CD4-positive, alpha-beta T cell treated with Interleukin-17A for 1 hour (primary cell): ENCODE measurements around the gene EVI5L.
"Not testable (repeated sequence)": the region's sequence is repeated elsewhere in the genome, so short reads cannot be mapped to it uniquely, and the experiment has no call there.

Experiments used
- DNase-seq: peaks from one replicate; pipeline ENCODE4 v3.0.0-alpha.2; 2020

The EVI5L gene

DNA sequence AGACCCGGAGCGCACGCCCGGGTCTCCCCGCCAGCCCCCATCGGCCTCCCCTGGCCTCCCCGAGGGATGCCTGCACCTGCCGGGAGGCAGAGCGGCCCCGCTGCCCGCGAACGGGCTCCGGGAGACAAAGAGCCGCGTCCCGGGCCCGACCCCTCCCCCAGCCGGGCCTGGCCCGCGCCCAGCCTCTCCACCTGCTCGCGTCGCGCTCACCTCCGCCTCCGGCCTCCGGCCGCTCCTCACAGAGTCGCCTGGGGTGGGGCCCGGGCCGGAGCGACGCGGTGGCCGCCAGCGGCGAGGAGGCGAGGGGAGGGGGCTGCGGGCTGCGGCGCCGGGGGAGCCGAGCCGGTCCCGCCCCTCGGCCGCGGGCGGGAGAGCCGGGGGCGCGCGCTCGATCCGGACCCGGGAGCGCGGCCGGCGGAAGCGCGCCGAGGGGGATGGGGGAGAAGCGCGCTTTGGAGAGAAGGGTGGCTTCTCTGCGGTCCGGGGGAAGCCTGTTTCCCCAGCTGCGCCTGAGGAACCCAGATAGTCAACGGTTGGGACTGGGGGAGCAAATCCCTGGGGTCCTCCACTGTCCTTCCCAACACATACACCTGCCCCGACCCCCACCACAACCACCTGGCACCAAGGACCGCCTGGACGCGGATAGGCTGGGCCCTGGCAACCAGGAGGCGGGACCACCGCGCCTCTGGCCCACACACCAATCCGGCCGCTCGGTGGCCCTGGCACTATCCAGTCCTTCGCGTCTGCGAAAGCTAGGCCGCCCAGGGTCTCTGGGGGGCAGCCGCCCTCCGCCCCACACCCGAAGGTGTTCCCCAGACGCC, 44.3 kb downstream of the EVI5L start, which contains the start of gene PRR36:
TSS of gene PRR36 (minus strand) at position 315 of the 821 bp plus-strand sequence. CDS start 701 bp downstream, outside the sequence.
- no peak for DNase-seq

DNA sequence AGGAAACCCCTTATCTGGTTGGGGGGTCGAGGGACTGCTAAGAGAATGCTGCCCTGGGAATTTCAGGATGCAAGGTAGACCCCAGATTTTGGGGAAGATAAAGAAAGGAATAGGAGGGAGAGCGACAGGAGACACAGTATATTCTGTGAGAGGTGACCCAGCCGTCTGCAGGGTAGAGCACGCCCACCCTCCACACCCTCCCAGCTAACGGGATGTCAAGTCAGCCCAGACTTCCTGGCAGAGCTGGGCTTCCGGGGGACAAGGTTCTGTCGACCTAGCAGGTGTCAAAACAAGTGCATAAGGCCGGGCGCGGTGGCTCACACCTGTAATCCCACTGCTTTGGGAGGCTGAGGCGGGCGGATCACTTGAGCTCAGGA, 44.9 kb downstream of the EVI5L start:
- no peak for DNase-seq

DNA sequence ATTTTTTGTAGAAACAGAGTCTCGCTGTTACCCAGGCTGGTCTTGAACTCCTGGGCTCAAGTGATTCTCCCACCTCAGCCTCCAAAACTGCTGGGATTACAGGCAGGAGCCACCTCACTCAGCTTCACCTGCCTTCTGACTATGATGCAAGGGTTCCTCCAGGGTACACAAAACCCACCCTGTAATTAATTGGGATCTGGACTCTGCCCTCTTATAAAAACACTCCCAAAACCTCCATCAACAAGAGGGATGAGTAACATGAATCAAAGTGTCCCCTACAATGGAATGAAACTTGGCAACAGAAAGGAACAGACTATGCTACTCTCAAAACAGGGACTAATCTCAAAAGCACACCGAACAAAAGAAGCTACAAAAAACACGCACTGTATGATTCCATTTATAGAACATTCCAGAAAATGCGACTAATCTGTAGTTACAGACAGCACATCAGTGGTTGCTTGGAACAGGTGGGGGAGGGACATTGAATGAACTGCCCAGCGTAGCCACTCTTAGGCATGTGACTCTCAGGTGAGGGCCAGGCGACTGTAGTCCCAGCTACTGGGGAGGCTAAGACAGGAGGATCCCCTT, 47.3 kb downstream of the EVI5L start:
- no peak for DNase-seq

DNA sequence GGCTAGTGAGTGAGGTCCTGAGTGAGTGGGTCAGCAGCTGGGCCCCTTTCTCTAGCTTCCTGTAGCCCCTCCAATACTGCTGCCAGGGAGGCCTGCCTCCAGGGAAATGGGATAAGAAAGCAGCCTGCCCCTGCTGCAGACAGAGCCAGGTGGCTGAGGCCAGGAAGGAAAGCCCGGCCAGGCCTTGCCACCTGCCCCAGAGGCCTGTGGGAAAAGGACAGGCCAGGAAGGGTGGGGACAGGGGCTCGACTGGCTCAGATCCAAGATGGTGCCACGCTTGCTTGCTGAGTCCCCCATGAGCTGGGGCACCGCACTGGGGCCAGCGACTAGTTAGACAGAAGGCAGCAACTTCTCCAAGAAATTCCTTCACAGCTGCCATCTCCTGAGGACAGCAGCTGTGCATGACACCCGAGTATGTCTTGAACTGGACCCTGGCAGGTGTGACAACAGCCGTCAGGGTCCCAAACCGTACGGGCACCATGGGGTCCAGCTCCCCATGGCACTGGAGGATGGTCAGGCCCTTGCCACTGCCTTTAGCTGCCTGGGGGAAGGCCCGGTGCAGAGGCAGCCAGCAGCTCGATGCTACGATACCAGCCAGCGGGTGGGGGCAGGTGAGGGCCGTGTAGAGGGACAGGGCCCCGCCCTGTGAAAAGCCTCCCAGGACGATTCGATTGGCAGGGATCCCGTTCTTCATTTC, 49.2 kb downstream of the EVI5L start:
- DNase-seq, result no peak

DNA sequence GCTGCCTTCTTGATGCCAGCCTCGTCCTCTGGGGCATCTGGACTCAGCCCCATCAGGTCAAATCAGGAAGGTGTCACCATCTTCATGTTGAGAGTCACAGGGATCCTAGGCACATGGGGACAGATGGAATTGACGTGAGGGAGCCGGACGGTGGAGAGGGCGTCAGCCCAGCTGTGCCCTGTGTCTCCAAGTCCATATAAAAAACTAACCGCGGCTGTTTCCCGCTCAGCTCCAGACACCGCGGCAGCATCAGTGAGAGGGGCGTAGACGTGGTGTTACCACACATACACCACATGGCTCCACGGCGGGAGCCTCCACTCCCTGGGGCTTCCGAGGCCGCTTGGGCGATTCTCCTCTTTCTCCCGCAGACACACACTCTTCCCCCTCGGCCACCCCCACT, 49.8 kb downstream of the EVI5L start:
- DNase-seq, result no peak

DNA sequence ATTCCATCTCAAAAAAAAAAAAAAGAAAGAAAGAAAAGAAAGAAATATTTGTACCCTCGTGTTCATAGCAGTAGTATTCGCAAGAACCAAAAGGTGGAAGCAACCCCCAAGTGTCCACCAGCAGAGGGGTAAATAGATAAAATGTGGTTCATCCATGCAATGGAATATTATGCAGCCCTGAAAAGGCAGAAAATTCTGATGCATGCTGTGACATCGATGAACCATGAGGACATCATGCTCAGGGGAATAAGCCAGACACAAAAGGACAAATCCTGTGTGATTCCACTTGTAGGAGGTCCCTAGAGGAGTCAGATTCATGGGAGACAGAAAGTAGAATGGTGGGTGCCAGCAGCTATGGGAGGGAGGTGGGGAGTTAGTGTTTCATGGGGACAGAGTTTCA, 51.9 kb downstream of the EVI5L start:
- no peak for DNase-seq

DNA sequence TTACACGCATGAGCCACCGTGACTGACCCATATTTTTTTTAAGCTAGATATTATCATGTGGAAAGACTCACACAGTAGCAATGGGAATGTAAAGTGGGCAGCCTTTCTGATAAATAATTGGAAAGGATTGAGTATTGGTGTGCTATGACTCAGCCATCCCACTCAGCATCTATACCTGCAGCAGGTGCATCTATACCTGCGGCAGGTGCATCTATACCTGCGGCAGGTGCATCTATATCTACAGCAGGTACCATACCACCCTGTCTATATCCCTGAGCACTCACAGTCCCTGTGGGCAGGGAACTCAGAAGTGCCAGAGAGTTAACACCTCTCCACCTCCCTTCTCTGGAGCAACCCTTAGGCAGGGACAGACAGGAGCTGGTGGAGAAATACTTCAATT, 53.1 kb downstream of the EVI5L start:
- DNase-seq, result no peak

DNA sequence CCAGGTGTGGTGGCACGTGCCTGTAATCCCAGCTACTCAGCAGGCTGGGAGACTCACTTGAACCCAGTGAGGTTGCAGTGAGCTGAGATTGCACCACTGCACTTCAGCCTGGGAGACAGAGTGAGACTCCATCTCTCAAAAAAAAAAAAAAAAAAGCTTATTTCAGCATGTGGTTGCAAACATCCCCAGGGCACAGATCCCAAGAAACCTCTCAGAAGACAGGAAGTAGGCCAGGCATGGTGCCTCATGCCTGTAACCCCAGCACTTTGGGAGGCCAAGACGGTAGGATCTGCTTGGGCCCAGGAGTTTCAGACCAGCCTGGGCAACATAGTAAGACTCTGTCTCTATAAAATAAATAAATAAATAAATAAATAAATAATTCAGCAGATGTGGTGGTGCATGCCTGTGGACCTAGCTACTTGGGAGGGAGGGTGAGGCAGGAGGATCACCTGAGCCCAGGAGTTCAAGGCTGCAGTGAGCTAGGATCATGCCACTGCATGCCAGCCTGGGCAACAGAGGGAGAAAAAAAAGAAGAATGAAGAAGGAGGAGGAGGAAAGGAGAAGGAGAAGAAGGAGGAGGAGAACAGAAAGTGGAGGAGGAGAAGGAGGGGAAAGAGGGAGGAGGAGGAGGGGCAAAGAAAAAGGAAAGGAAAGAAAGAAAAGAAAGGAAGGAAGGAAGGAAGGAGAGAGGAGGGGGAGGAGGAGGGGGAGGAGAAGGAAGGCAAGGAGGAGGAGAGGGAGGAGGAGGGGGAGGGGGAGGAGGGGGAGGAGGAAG, 54.0 kb downstream of the EVI5L start:
- DNase-seq, result no peak

DNA sequence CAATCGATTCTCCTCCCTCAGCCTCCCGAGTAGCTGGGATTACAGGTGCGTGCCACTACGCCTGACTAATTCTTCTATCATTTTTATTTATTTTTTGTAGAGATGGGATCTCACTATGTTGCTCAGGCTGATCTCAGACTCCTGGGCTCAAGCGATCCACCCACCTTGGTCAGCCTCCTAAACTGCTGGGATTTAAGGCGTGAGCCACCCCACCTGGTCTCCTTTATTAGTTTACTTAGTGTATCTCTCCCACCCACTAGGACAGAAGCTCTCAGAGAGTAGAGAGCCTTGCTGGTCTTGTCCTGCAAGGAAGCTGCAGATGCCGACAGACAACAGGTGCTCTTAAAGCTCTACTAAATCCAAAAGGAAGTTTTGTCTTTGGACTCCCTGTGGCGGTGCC, 55.8 kb downstream of the EVI5L start:
- DNase-seq, result no peak

DNA sequence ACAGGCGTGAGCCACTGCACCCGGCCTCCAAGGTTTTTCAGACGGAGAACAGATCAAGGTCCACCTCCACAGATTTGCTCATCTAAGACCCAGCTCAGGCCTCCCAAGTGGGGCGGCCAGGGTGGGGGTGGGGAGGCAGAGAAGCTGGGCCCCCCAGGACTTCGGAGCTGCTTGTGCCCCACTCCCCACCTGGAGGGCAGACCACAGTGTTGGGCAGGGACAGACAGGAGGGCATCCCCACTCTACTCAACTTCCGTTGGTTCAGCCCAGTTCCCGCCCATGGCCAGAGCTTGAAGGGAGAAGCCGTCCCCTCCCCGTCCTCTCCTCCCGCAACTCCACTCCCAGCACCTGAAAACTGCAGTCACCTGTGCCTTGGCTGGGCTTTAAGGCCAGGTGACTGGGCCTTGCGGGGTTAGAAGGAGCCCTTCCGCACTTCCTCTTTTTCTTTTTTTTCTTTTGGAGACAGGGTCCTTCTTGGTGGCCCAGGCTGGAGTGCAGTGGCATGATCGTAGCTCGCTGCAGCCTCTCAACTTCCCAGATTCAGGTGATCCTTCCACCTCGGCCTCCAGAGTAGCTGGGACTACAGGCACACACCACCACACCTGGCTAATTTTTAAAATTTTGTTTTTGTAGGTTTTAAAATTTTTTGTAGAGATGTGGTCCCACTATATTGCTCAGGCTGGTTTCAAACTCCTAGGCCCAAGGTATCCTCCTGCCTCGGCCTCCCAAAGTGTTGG, 57.6 kb downstream of the EVI5L start:
- no peak for DNase-seq

DNA sequence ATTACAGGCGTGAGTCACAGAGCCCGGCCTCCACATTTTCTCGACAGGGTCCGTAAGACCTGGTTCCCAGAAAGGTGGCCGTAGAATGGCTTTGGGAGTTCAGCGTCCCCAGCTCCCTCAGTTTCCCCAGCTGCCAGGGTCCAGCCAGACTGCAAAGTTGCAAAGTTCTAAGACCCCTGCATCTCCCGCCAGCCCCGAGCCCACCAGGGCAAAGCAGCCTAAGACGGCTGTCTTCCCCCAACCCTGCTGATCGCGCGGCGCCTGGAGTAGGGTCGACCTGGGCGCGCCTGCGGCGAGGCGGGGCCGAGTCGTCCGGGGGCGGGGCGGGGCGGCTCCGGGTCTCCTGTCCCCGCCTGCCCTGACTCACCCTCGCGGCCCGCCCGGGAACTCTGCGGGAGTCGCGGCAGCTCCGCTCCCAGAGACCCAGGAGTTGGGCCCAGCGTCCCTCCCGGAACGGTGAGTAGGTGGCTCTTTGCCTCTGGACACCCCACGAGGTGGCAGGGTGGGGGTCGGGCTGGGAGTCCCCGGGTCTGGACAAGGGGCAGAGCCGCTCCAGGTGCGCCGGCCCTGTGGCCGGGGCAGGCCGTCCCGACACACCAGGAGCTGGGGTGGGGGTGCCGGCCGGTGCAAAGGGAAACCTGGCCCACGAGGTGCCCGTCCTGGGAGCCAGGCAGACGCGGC, 58.3 kb downstream of the EVI5L start, which contains the start of gene LRRC8E:
TSS of gene LRRC8E (plus strand) at position 366 of the 681 bp plus-strand sequence. CDS start 7,094 bp downstream, outside the sequence.
- DNase-seq, result no peak

DNA sequence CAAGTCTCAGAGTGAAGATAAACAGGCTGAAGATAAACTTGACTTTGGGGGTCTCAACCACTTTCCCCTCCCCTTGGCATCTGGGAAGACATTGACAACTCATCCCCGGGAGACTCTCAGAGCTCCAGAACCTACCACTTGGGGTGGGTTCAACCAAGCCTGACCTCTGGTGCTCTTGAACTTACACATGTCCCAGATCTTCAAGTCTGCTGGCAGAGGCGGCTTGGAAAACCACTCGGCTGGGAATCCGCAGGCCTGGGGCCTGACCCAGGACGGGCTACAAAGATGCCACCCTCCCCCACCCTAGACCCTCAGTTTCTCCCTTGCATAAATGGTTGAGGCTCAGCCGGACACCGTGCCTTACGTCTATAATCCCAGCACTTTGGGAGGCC, 58.8 kb downstream of the EVI5L start:
- no peak for DNase-seq

DNA sequence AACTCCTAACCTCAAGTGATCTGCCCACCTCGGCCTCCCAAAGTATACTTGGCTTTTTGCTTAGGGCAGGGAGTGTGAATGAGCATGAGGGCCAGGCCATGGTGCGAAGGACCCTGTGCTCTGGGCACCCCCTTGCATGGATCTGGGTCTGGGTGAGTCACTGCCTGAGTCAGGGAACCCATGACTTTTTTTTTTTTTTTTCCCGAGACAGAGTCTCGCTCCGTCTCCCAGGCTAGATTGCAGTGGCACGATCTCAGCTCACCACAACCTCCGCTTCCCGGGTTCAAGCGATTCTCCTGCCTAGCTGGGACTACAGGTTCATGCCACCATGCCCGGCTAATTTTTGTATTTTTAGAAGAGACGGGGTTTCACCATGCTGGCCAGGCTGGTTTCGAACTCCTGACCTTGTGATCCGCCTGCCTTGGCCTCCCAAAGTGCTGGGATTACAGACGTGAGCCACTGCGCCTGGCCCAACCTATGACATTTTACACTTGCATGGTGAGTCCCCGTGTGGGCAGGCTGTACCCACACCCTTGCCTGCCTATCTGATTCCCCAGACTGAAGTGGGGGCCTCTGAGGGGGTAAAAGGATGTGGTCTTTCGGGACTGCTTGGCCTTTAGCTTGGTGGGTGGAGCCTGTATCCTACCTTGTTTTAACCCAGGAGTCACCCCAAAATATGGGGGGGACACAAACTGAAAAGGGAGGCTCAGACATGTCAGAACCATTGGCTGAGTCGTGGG, 63.5 kb downstream of the EVI5L start:
- DNase-seq, result not testable (repeated sequence)

DNA sequence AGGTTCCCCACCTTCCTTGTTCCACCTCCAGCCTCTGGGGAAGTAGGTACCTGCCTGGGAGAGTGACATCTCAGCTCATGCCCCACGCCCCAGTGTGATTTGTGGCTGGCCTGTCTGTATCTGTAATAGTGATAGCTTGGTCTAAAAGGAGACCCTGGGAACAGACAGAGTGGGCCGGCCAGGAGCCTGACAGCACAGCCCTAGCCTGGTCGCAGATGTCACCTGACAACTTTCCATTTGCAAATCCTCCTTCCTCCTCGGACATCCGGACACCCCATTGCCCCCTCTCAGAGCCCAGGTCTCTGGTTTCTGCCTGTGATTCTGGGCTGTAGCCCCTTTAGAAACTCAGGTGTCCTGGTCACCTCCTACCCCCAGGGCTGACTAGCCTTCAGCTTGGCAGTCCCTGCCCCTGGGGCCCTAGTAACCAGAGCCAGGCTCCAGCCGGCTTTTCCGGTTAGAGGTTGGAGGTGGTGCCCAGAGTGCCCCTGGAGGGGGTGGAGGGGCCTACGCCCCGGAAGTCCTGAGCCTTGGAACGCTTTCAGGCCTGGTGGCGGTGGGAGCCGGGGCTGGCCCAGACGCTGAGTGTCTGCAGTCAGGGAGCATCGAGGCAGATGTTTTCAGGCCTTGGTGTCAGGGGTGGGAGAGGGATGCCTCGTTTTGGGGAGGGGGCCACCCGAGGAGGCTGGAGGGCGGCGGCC, 64.7 kb downstream of the EVI5L start:
- no peak for DNase-seq

DNA sequence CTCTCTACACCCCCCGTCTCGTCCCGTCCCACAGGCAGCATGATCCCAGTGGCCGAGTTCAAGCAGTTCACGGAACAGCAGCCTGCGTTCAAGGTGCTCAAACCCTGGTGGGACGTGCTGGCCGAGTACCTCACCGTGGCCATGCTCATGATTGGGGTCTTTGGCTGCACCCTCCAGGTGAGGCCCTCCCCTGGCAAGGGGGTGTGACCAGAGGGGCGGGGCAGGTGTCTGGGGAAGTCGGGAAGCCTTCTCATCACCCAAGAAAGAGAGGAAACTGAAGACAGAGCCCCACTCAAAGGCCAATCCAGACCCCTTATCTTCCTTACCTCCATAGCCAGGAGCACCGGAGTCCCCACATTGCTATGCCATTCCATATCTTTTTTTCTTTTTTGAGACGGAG, 65.5 kb downstream of the EVI5L start:
- no peak for DNase-seq

DNA sequence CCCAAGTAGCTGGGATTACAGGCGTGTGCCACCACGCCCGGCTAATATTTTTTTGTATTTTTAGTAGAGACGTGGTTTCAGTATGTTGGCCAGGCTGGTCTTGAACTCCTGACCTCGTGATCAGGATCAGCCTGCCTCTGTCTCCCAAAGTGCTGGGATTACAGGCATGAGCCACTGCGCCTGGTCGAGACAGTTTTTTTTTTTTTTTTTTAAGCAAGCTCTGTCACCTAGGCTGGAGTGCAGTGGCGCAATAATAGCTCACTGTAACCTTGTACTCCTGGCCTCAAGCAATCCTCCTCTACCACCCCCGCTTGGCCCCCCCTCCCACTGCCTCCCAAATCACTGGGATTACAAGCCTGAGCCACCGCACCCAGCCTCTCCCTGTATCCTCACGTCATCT, 67.3 kb downstream of the EVI5L start:
- DNase-seq, result no peak

DNA sequence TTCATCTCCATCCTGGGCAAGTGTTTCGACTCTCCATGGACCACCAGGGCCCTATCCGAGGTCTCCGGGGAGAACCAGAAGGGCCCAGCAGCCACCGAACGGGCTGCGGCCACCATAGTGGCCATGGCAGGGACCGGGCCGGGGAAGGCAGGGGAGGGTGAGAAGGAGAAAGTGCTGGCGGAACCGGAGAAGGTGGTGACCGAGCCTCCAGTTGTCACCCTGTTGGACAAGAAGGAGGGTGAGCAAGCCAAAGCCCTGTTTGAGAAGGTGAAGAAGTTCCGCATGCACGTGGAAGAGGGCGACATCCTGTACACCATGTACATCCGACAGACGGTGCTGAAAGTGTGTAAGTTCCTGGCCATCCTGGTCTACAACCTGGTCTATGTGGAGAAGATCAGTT, 68.9 kb downstream of the EVI5L start:
- no peak for DNase-seq

DNA sequence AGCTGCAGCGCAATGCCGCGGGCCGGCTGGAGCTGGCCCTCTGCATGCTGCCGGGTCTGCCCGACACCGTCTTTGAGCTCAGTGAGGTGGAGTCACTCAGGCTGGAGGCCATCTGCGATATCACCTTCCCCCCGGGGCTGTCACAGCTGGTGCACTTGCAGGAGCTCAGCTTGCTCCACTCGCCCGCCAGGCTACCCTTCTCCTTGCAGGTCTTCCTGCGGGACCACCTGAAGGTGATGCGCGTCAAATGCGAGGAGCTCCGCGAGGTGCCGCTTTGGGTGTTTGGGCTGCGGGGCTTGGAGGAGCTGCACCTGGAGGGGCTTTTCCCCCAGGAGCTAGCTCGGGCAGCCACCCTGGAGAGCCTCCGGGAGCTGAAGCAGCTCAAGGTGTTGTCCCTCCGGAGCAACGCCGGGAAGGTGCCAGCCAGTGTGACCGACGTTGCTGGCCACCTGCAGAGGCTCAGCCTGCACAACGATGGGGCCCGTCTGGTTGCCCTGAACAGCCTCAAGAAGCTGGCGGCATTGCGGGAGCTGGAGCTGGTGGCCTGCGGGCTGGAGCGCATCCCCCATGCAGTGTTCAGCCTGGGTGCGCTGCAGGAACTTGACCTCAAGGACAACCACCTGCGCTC, 69.8 kb downstream of the EVI5L start:
- DNase-seq, result no peak

DNA sequence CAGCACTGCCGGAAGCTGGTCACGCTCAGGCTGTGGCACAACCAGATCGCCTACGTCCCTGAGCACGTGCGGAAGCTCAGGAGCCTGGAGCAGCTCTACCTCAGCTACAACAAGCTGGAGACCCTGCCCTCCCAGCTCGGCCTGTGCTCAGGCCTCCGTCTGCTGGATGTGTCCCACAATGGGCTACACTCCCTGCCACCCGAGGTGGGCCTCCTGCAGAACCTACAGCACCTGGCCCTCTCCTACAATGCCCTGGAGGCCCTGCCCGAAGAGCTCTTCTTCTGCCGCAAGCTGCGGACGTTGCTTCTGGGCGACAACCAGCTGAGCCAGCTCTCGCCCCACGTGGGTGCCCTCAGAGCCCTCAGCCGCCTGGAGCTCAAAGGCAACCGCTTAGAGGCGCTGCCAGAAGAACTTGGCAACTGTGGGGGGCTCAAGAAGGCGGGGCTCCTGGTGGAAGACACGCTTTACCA, 70.4 kb downstream of the EVI5L start:
- DNase-seq, result no peak

DNA sequence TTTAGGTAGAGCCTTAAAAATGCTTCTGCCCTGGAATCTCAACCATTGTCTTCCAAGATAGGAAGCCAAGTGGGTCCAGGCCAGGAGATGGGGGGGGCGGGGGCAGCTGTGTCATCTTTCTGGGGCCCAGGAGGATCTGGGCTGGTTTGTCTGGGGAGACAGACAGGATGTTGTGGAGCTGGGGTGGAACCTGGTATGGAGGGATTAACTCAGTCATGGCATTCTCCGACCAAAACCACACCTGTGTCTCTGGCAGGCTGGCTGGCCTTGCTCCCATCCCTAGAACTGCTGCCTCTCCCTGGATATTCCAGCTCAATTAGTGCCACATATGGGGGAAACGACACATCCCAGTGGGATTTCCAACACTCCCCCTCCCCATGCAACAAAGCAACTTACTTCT, 70.9 kb downstream of the EVI5L start:
- no peak for DNase-seq
